SK-N-SH (cell line): ENCODE data around the gene TXNDC17. TPM values are rescaled to one million over a fixed set of nuclear protein-coding genes. Genes with fewer than 3 reads are reported as not detected.
A peak's percentile ranks its signal among the peaks of the same experiment; 100 is the strongest.

Source experiments
- CTCF ChIA-PET: fragments of 300-600, 350-600 bp; formaldehyde crosslinking; extraction: SDS; loops from one replicate; lab custom pipeline; 2021; lab: Yijun Ruan, JAX
- POLR2A ChIA-PET: fragments of 350-600 bp; sonication (Branson Sonifier 250); formaldehyde crosslinking; extraction: SDS; loops from one replicate; lab custom pipeline; 2020; ENCODE audit warnings: antibody characterized with exemption, inconsistent platforms; lab: Yijun Ruan, JAX
- DNase-seq: peaks from one replicate; pipeline ENCODE4 v3.0.0; 2012
- H2AFZ ChIP-seq: fragments of 200-600 bp; sonication (generic); 2 replicates; pipeline ENCODE4 v1.8.1; 2016; ENCODE audit warnings: antibody characterized with exemption, mild to moderate bottlenecking, low read depth
- H3F3A ChIP-seq: fragments of 200-600 bp; sonication (generic); replicated peaks from 2 replicates; pipeline ENCODE3; 2016; ENCODE audit warnings: antibody characterized with exemption, mild to moderate bottlenecking; ENCODE audit not compliant: insufficient read depth
- H3K27ac ChIP-seq, 2 experiments: fragments of 200-500 bp in 1 of 2; fragments of 200-600 bp in 1 of 2; sonication (Bioruptor generic) in 1 of 2; sonication (generic), shearing (Covaris generic) in 1 of 2; 2 replicates each; pipeline versions ENCODE4 v1.5.1 to v1.6.1; 2014 to 2016; ENCODE audit warnings: low read depth in 2 of 2, inconsistent platforms in 1 of 2, low read length in 1 of 2, mild to moderate bottlenecking in 1 of 2, mixed read lengths in 1 of 2
- H3K27me3 ChIP-seq: fragments of 200-600 bp; sonication (generic), shearing (Covaris generic); 2 replicates; pipeline ENCODE4 v1.6.1; 2016; ENCODE audit warnings: mixed run types; ENCODE audit not compliant: insufficient read depth
- H3K36me3 ChIP-seq, 2 experiments: fragments of 200-500 bp in 1 of 2; fragments of 200-600 bp in 1 of 2; sonication (Bioruptor generic) in 1 of 2; sonication (generic) in 1 of 2; replicated peaks in 1 of 2; 2 replicates each; pipeline versions ENCODE3 to v1.5.1; 2014 to 2016; ENCODE audit warnings: low read length in 1 of 2, mild to moderate bottlenecking in 1 of 2; ENCODE audit not compliant: insufficient read depth in 2 of 2, control insufficient read depth in 1 of 2
- H3K4me1 ChIP-seq, 2 experiments: fragments of 200-500 bp in 1 of 2; fragments of 200-600 bp in 1 of 2; sonication (Bioruptor generic) in 1 of 2; sonication (generic), shearing (Covaris generic) in 1 of 2; 2 replicates each; pipeline versions ENCODE4 v1.5.1 to v1.6.1; 2014 to 2016; ENCODE audit warnings: low read depth in 1 of 2, low read length in 1 of 2, mixed run types in 1 of 2; ENCODE audit not compliant: insufficient read depth in 2 of 2, control insufficient read depth in 1 of 2
- H3K4me2 ChIP-seq: fragments of 200-600 bp; sonication (generic), shearing (Covaris generic); 2 replicates; pipeline ENCODE4 v1.6.1; 2017; ENCODE audit warnings: mixed run types
- H3K4me3 ChIP-seq, 2 experiments: fragments of 200-500 bp in 1 of 2; fragments of 200-600 bp in 1 of 2; sonication (Bioruptor generic) in 1 of 2; sonication (generic), shearing (Covaris generic) in 1 of 2; 2 replicates each; pipeline versions ENCODE4 v1.5.1 to v1.8.1; 2014 to 2016; ENCODE audit warnings: low read depth in 2 of 2, inconsistent platforms in 1 of 2, low read length in 1 of 2, mild to moderate bottlenecking in 1 of 2, mixed read lengths in 1 of 2, moderate library complexity in 1 of 2
- H3K79me2 ChIP-seq: fragments of 200-600 bp; sonication (generic); 2 replicates; pipeline ENCODE4 v1.8.1; 2017; ENCODE audit warnings: mild to moderate bottlenecking; ENCODE audit not compliant: insufficient read depth
- H3K9ac ChIP-seq: fragments of 200-600 bp; sonication (generic); 2 replicates; pipeline ENCODE4 v1.6.1; 2017; ENCODE audit warnings: mixed run types
- H3K9me2 ChIP-seq: fragments of 200-600 bp; sonication (generic); 2 replicates; pipeline ENCODE4 v1.6.1; 2017; ENCODE audit warnings: mixed run types
- H3K9me3 ChIP-seq: fragments of 200-600 bp; sonication (generic); 2 replicates; pipeline ENCODE4 v1.6.1; 2017; ENCODE audit warnings: mixed run types, mild to moderate bottlenecking, moderate library complexity
- H4K20me1 ChIP-seq: fragments of 200-600 bp; sonication (generic); 2 replicates; pipeline ENCODE4 v1.6.1; 2017; ENCODE audit warnings: mild to moderate bottlenecking, mixed run types; ENCODE audit not compliant: insufficient read depth
- FOSL2 ChIP-seq: IDR thresholded peaks from 2 replicates; pipeline ENCODE4 v1.4.0; 2012; ENCODE audit warnings: low read depth, mild to moderate bottlenecking, moderate library complexity, borderline replicate concordance
- FOXJ3 ChIP-seq: sonication (generic); formaldehyde crosslinking; IDR thresholded peaks from 2 replicates; pipeline ENCODE4 v1.5.1; 2020; ENCODE audit warnings: mild to moderate bottlenecking, missing genetic modification reagents
- JUND ChIP-seq: IDR thresholded peaks from 2 replicates; pipeline ENCODE4 v1.4.0; 2012
- RAD21 ChIP-seq: IDR thresholded peaks from 2 replicates; pipeline ENCODE4 v1.6.1; 2012; ENCODE audit warnings: mild to moderate bottlenecking, low read length
- REST ChIP-seq: IDR thresholded peaks from 2 replicates; pipeline ENCODE4 v1.6.1; 2012; ENCODE audit warnings: mild to moderate bottlenecking, low read depth, low read length, moderate library complexity
- SIN3A ChIP-seq: IDR thresholded peaks from 2 replicates; pipeline ENCODE4 v1.6.1; 2012; ENCODE audit warnings: low read depth, mild to moderate bottlenecking, low read length, moderate library complexity, borderline replicate concordance
- TAF1 ChIP-seq: IDR thresholded peaks from 2 replicates; pipeline ENCODE4 v1.6.1; 2012; ENCODE audit warnings: low read depth, mild to moderate bottlenecking, low read length, moderate library complexity, borderline replicate concordance
- USF2 ChIP-seq: fragments of 150-350 bp; IDR thresholded peaks from 2 replicates; pipeline ENCODE4 v1.6.1; 2017; ENCODE audit warnings: antibody characterized with exemption, low read length, low read depth, borderline replicate concordance
- ZBTB33 ChIP-seq: IDR thresholded peaks from 2 replicates; pipeline ENCODE4 v1.4.0; 2012; ENCODE audit warnings: low read depth, borderline replicate concordance
- WGBS: methylation state at CpG from one replicate; pipeline ENCODE4 v1.1.6; 2017; ENCODE audit warnings: low lambda C conversion rate; 5-methylcytosine and 5-hydroxymethylcytosine counted together
- polyA plus RNA-seq, 3 experiments: library from polyadenylated mRNA; depleted of rRNA; stranded (reverse); fragments of >200 nt; gene quantifications; 2 replicates each; pipeline ENCODE4 v1.2.3, GENCODE V29; 2012

The TXNDC17 gene
- polyA plus RNA-seq, 1 of the 3 experiments (the other 2 are of a cell fraction), result 644 TPM

- TF ChIP-seq SIN3A, result no peak
- TF ChIP-seq RAD21, result peak; percentile 89
Measured at GRCh38 chr17:6666077-6666521, 25.2 kb downstream of the TXNDC17 start (continued).

- ChIA-PET CTCF (interaction anchor here (0.5 to 3.3 kb wide), 26 partner anchors 9 to 1011 kb away, joined by 3 to 20 read pairs (median 4); partner anchors contain the start of gene TXNDC17), POLR2A (no interaction called here)
- no peaks in the 10 kb centered on the region for H3K9me3 ChIP-seq
- no peaks in the 10 kb centered on the region for H3K36me3 ChIP-seq
- H3K4me2 ChIP-seq, result no peak overlapping the region
- H3K4me3 ChIP-seq, result no peak overlapping the region
- no peaks in the 10 kb centered on the region for H3K79me2 ChIP-seq
- no peak for TF ChIP-seq TAF1
- no peak for TF ChIP-seq JUND
- no peak for TF ChIP-seq FOXJ3 (CRISPR knock-in tag)
- no peak for TF ChIP-seq ZBTB33
- no peak for TF ChIP-seq USF2
- no peak for TF ChIP-seq FOSL2
- TF ChIP-seq REST, result no peak
- TF ChIP-seq RAD21, result no peak
- no peak overlapping the region for H3K27ac ChIP-seq
- no peaks in the 10 kb centered on the region for H4K20me1 ChIP-seq
- H3K27me3 ChIP-seq, result peaks cover 40% of the 10 kb centered on the region; the same call in 1 of the 2 replicates
- H3K4me1 ChIP-seq, result no peaks in the 10 kb centered on the region
- no peak overlapping the region for H2AFZ ChIP-seq
- no peak for DNase-seq
- no peak overlapping the region for H3K9ac ChIP-seq
- H3F3A ChIP-seq, result no peaks in the 10 kb centered on the region
- WGBS, result 83% methylated on average over 6 of the region's 6 CpGs
- H3K9me2 ChIP-seq, result no peaks in the 10 kb centered on the region
Measured at GRCh38 chr17:6666557-6666956, 25.7 kb downstream of the TXNDC17 start.
